Muscle of back (tissue), 11 donors: ENCODE measurements around the gene DNAH7. TPM values are rescaled to one million over a fixed set of nuclear protein-coding genes. Genes with fewer than 3 reads are reported as not detected.
"Not testable (repeated sequence)": the region's sequence is repeated elsewhere in the genome, so short reads cannot be mapped to it uniquely, and the experiment has no call there.

Experiments used
- DNase-seq, 3 donors: peaks; one replicate each; pipeline versions ENCODE4 v3.0.0 to v3.0.0-alpha.2; 2013
- polyA plus RNA-seq, 10 donors: library from polyadenylated mRNA; unstranded; fragments of 120-200 nt; gene quantifications; one replicate each; pipeline ENCODE4 v1.2.1, GENCODE V29; 2013; ENCODE audit not compliant: insufficient read length in 10 of 10

DNAH7 gene
- polyA plus RNA-seq, 10 donors, result 0.07 to 0.58 (median 0.32) TPM

- no peak for DNase-seq
Measured at GRCh38 chr2:195984923-195985726, 83.5 kb downstream of the DNAH7 start.

- DNase-seq, result no peak
Measured at GRCh38 chr2:195967336-195967735, 101.3 kb downstream of the DNAH7 start.

GRCh38 chr2:195961873-195962272, 106.8 kb downstream of the DNAH7 start:
- DNase-seq, result no peak

- DNase-seq, result no peak
Measured at GRCh38 chr2:195959341-195959740, 109.3 kb downstream of the DNAH7 start.

GRCh38 chr2:195956725-195957124, 111.9 kb downstream of the DNAH7 start:
- no peak for DNase-seq

- no peak for DNase-seq
Measured at GRCh38 chr2:195945056-195945455, 123.6 kb downstream of the DNAH7 start.

GRCh38 chr2:195937176-195937575, 131.5 kb downstream of the DNAH7 start:
- no peak for DNase-seq

GRCh38 chr2:195934484-195934883, 134.2 kb downstream of the DNAH7 start:
- no peak for DNase-seq

GRCh38 chr2:195929531-195929930, 139.1 kb downstream of the DNAH7 start:
- no peak for DNase-seq

GRCh38 chr2:195925120-195925519, 143.5 kb downstream of the DNAH7 start:
- DNase-seq, result no peak

GRCh38 chr2:195923889-195924288, 144.7 kb downstream of the DNAH7 start:
- no peak for DNase-seq

- not testable (repeated sequence) for DNase-seq
Measured at GRCh38 chr2:195917021-195917600, 151.5 kb downstream of the DNAH7 start.

GRCh38 chr2:195912079-195912478, 156.6 kb downstream of the DNAH7 start:
- DNase-seq, result no peak

- DNase-seq, result no peak
Measured at GRCh38 chr2:195910570-195910969, 158.1 kb downstream of the DNAH7 start.

GRCh38 chr2:195909926-195910325, 158.7 kb downstream of the DNAH7 start:
- no peak for DNase-seq

GRCh38 chr2:195907474-195907873, 161.2 kb downstream of the DNAH7 start:
- no peak for DNase-seq

- no peak for DNase-seq
Measured at GRCh38 chr2:195903956-195904355, 164.7 kb downstream of the DNAH7 start.

GRCh38 chr2:195902857-195903256, 165.8 kb downstream of the DNAH7 start:
- no peak for DNase-seq

GRCh38 chr2:195899226-195899625, 169.4 kb downstream of the DNAH7 start:
- no peak for DNase-seq

- DNase-seq, result peak; percentile 90 to 97 (median 93)
Measured at GRCh38 chr2:195898505-195899191, 170.0 kb downstream of the DNAH7 start.

- no peak for DNase-seq
Measured at GRCh38 chr2:195891081-195891480, 177.6 kb downstream of the DNAH7 start.

GRCh38 chr2:195879153-195879552, 189.5 kb downstream of the DNAH7 start:
- DNase-seq, result no peak

GRCh38 chr2:195871326-195871725, 197.3 kb downstream of the DNAH7 start:
- DNase-seq, result peak in 1 of 3 donors; percentile 42
